PC-9 (cell line): ENCODE data around the gene ZNF107. TPM values are rescaled to one million over a fixed set of nuclear protein-coding genes. Genes with fewer than 3 reads are reported as not detected.

Source experiments
- BruUV-seq: library from RNA; stranded (reverse); fragments of 400-500 nt; replicated peaks from 2 replicates; lab custom pipeline; 2021; lab: Mats Ljungman, UMichigan
- CTCF ChIA-PET: fragments of 300-600 bp; sonication (Branson Sonifier 250); formaldehyde crosslinking; loops from one replicate; lab custom pipeline; 2022; ENCODE audit warnings: antibody characterized with exemption; lab: Charles Lee
- POLR2A ChIA-PET: fragments of 300-600 bp; sonication (Branson Sonifier 250); formaldehyde crosslinking; loops from one replicate; lab custom pipeline; 2022; ENCODE audit warnings: antibody characterized with exemption; ENCODE audit not compliant: unreplicated experiment; lab: Charles Lee
- DNase-seq, 2 experiments: peaks; one replicate each; pipeline versions ENCODE4 v3.0.0 to v3.0.0-alpha.2; 2015 to 2022; ENCODE audit warnings: mixed read lengths in 1 of 2
- H2AFZ ChIP-seq: fragments of 200-600 bp; sonication (generic); 2 replicates; pipeline ENCODE4 v1.8.1; 2017; ENCODE audit warnings: antibody characterized with exemption
- H3F3A ChIP-seq: fragments of 200-600 bp; sonication (generic); 2 replicates; pipeline ENCODE4 v1.8.1; 2017; ENCODE audit warnings: antibody characterized with exemption, mild to moderate bottlenecking, low read depth; ENCODE audit not compliant: insufficient read depth
- H3K27ac ChIP-seq: fragments of 200-600 bp; sonication (generic); 2 replicates; pipeline ENCODE4 v1.6.1; 2016; ENCODE audit warnings: mixed run types
- H3K27me3 ChIP-seq: fragments of 200-600 bp; sonication (generic); 2 replicates; pipeline ENCODE4 v1.6.1; 2016; ENCODE audit warnings: low read depth, mixed run types; ENCODE audit not compliant: insufficient read depth
- H3K36me3 ChIP-seq: fragments of 200-600 bp; sonication (generic); 2 replicates; pipeline ENCODE4 v1.6.1; 2016; ENCODE audit warnings: low read depth, mixed run types
- H3K4me1 ChIP-seq: fragments of 200-600 bp; sonication (generic); replicated peaks from 2 replicates; pipeline ENCODE4 v1.6.1; 2016; ENCODE audit warnings: mixed run types; ENCODE audit not compliant: insufficient read depth
- H3K4me2 ChIP-seq: fragments of 200-600 bp; sonication (generic); 2 replicates; pipeline ENCODE4 v1.6.1; 2017; ENCODE audit warnings: mixed run types
- H3K4me3 ChIP-seq: fragments of 200-600 bp; sonication (generic); 2 replicates; pipeline ENCODE4 v1.6.1; 2016; ENCODE audit warnings: mixed run types
- H3K79me2 ChIP-seq: fragments of 200-600 bp; sonication (generic); 2 replicates; pipeline ENCODE4 v1.6.1; 2017; ENCODE audit warnings: low read depth, mixed run types
- H3K9me2 ChIP-seq: fragments of 200-600 bp; sonication (generic); 2 replicates; pipeline ENCODE4 v1.8.1; 2017; ENCODE audit warnings: mild to moderate bottlenecking; ENCODE audit not compliant: insufficient read depth
- H3K9me3 ChIP-seq: fragments of 200-600 bp; sonication (generic); 2 replicates; pipeline ENCODE4 v1.8.1; 2016; ENCODE audit warnings: low read depth; ENCODE audit not compliant: insufficient read depth
- H4K20me1 ChIP-seq: fragments of 200-600 bp; sonication (generic); 2 replicates; pipeline ENCODE4 v1.8.1; 2017; ENCODE audit not compliant: insufficient read depth
- CTCF ChIP-seq: fragments of 200-600 bp; sonication (generic); conservative IDR thresholded peaks from 2 replicates; pipeline ENCODE4 v1.6.1; 2017; ENCODE audit warnings: mixed run types, antibody characterized with exemption, mild to moderate bottlenecking, moderate library complexity
- EZH2 ChIP-seq: fragments of 200-600 bp; sonication (generic); IDR thresholded peaks from 2 replicates; pipeline ENCODE4 v1.8.0; 2017; ENCODE audit warnings: antibody characterized with exemption, low read depth
- intact Hi-C: fragments of 100-400 bp; cut with micrococcal nuclease; formaldehyde crosslinking; loops from one replicate; pipeline ENCODE4 v1.10.0; 2022; ENCODE audit not compliant: unreplicated experiment
- total RNA-seq: library from RNA; stranded (reverse); gene quantifications from 2 replicates; pipeline ENCODE4 v1.2.3, GENCODE V29; 2021

ZNF107 gene
- total RNA-seq, 1 experiment from 2014 or later = 6.0 TPM

- no peaks in the 10 kb centered on the region for H3F3A ChIP-seq
- H3K36me3 ChIP-seq = no peaks in the 10 kb centered on the region
- no peaks in the 10 kb centered on the region for H3K27me3 ChIP-seq
- no peak overlapping the region for H2AFZ ChIP-seq
- TF ChIP-seq CTCF = no peak
- no peak for TF ChIP-seq EZH2
- H3K9me2 ChIP-seq = no peaks in the 10 kb centered on the region
- no peak for DNase-seq
- H3K4me3 ChIP-seq = no peak overlapping the region
- no peak overlapping the region for H3K27ac ChIP-seq
- H3K79me2 ChIP-seq = no peaks in the 10 kb centered on the region
- ChIA-PET CTCF (no interaction called here), POLR2A (no interaction called here)
- intact Hi-C loops = no loop called here
- H3K4me2 ChIP-seq = no peak overlapping the region
- no peaks in the 10 kb centered on the region for H3K9me3 ChIP-seq
- H4K20me1 ChIP-seq = no peaks in the 10 kb centered on the region
- H3K4me1 ChIP-seq = no peaks in the 10 kb centered on the region
- no TSS peak for BruUV-seq
Measured at GRCh38 chr7:64638822-64639221, 27.1 kb upstream of the ZNF107 start.

GRCh38 chr7:64639267-64640001, 26.5 kb upstream of the ZNF107 start:
- POLR2A ChIA-PET = no interaction called here
- BruUV-seq = no TSS peak

GRCh38 chr7:64640504-64640903, 25.4 kb upstream of the ZNF107 start:
- Histone ChIP-seq H3K27ac (no peak overlapping the region), H3K27me3 (no peaks in the 10 kb centered on the region), H3K4me2 (no peak overlapping the region), H3K4me1 (no peaks in the 10 kb centered on the region), H3K9me2 (no peaks in the 10 kb centered on the region), H4K20me1 (no peaks in the 10 kb centered on the region), H3K79me2 (no peaks in the 10 kb centered on the region), H2AFZ (no peak overlapping the region), H3F3A (no peaks in the 10 kb centered on the region), H3K36me3 (no peaks in the 10 kb centered on the region), H3K9me3 (no peaks in the 10 kb centered on the region), H3K4me3 (no peak overlapping the region)
- intact Hi-C loops = no loop called here
- no TSS peak for BruUV-seq
- POLR2A ChIA-PET = no interaction called here
- CTCF ChIA-PET = no interaction called here
- TF ChIP-seq CTCF (no peak), EZH2 (no peak)
- no peak for DNase-seq

More at GRCh38 chr7:64639267-64640001, 26.5 kb upstream of the ZNF107 start:
- no peaks in the 10 kb centered on the region for H4K20me1 ChIP-seq
- H3K79me2 ChIP-seq = no peaks in the 10 kb centered on the region
- H2AFZ ChIP-seq = no peak overlapping the region
- H3F3A ChIP-seq = no peaks in the 10 kb centered on the region
- no peaks in the 10 kb centered on the region for H3K27me3 ChIP-seq
- H3K27ac ChIP-seq = no peak overlapping the region
- CTCF ChIA-PET = no interaction called here
- H3K9me2 ChIP-seq = no peaks in the 10 kb centered on the region
- intact Hi-C loops = no loop called here
- no peaks in the 10 kb centered on the region for H3K9me3 ChIP-seq
- no peak overlapping the region for H3K4me3 ChIP-seq
- H3K36me3 ChIP-seq = no peaks in the 10 kb centered on the region
- DNase-seq = no peak
- TF ChIP-seq CTCF (no peak), EZH2 (no peak)
- no peak overlapping the region for H3K4me2 ChIP-seq
- no peaks in the 10 kb centered on the region for H3K4me1 ChIP-seq
